Activated B cell treated with CpG ODN at 0.5 μM for 24 hours (primary cell): ENCODE data around the gene KDM5C. TPM values are rescaled to one million over a fixed set of nuclear protein-coding genes. Genes with fewer than 3 reads are reported as not detected.

Experiments
- ATAC-seq: fragments of 200-7000 bp; cut with Tn5 transposase; one replicate; pipeline ENCODE4 v1.10.0; 2021; ENCODE audit warnings: low read depth, mild to moderate bottlenecking, moderate library complexity
- CTCF ChIA-PET: fragments of 350-600 bp; sonication (Branson Sonifier 250); formaldehyde crosslinking; loops from one replicate; lab custom pipeline; 2021; ENCODE audit warnings: antibody characterized with exemption; lab: Charles Lee
- POLR2A ChIA-PET: fragments of 350-600 bp; sonication (Branson Sonifier 250); formaldehyde crosslinking; loops from one replicate; lab custom pipeline; 2021; ENCODE audit warnings: antibody characterized with exemption; lab: Charles Lee
- DNase-seq: peaks from one replicate; pipeline ENCODE4 v3.0.0; 2022
- H3K27ac Mint-ChIP-seq: one replicate; pipeline ENCODE4 v1.8.0; 2020; ENCODE audit warnings: mixed read lengths
- H3K27me3 Mint-ChIP-seq: one replicate; pipeline ENCODE4 v1.8.0; 2021; ENCODE audit warnings: mixed read lengths
- H3K36me3 Mint-ChIP-seq: one replicate; pipeline ENCODE4 v1.8.0; 2021; ENCODE audit warnings: low read depth, mixed read lengths
- H3K4me1 Mint-ChIP-seq: one replicate; pipeline ENCODE4 v1.8.0; 2021; ENCODE audit warnings: mixed read lengths
- H3K4me3 Mint-ChIP-seq: one replicate; pipeline ENCODE4 v1.8.0; 2020; ENCODE audit warnings: mild to moderate bottlenecking, mixed read lengths
- H3K9me3 Mint-ChIP-seq: one replicate; pipeline ENCODE4 v1.8.0; 2020; ENCODE audit warnings: mixed read lengths
- CTCF ChIP-seq: fragments of 200-600 bp; IDR thresholded peaks from one replicate; pipeline ENCODE4 v1.8.0; 2022; ENCODE audit warnings: antibody characterized with exemption, mild to moderate bottlenecking
- intact Hi-C: fragments of 100-400 bp; cut with micrococcal nuclease; formaldehyde crosslinking; loops from one replicate; pipeline ENCODE4 v1.15.1; 2024
- total RNA-seq: library from RNA; stranded (reverse); gene quantifications from 2 replicates; pipeline ENCODE4 v1.2.3, GENCODE V29; 2022

KDM5C gene
- total RNA-seq, 1 donor from 2014 or later = 109 TPM

DNA sequence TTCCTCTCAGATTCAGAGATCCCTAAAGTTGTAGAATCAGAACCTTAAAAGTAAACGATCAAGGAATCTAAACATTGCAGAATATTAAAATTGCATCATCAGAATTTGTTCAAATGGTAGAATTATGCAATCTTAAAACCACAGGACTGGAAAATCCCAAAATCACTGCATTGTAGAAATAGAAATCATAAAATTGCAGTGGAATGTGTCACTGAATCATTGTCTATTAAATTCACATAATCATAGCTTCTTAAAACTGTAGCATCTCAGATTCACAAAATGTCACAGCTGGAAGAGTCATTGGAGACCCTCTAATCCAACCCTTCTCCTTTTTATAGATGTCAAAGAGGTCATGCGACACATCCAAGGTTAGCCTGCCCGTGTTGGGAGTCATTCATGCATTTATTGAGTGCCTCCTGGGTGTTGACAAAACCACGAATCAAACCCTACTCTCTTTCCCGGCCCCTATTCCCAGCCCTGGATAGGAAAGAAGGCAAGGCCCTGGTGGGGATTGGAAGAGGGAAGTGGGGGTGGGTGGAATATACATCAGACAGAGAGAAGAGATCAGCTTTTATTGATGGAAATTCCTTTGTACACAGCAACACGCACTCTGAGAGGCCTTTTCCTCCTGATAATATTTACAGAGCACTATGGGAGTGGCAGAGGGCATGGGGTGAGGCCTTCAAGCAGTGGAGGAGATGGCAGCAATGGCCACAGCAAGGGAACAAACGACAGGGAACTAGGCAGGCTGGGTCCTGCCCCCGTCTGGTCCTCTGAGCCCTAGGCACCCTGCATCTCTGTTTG lies 41.0 kb upstream of the KDM5C start:
- H3K36me3 Mint-ChIP-seq = no peaks in the 10 kb centered on the region
- intact Hi-C loops = no loop called here
- H3K4me3 Mint-ChIP-seq = no peak overlapping the region
- no peaks in the 10 kb centered on the region for H3K9me3 Mint-ChIP-seq
- DNase-seq (no peak), ATAC-seq (no peak)
- POLR2A ChIA-PET = no interaction called here
- no peak for TF ChIP-seq CTCF
- peaks cover 6% of the 10 kb centered on the region for H3K4me1 Mint-ChIP-seq
- CTCF ChIA-PET = no interaction called here
- peaks cover 10% of the 10 kb centered on the region for H3K27me3 Mint-ChIP-seq
- H3K27ac Mint-ChIP-seq = no peak overlapping the region

GRCh38 chrX:53263597-53264094 lies 38.6 kb upstream of the KDM5C start:
- ChIA-PET POLR2A (no interaction called here), CTCF (no interaction called here)
- TF ChIP-seq CTCF = no peak
- DNase-seq = no peak
- Mint-ChIP-seq H3K36me3 (no peaks in the 10 kb centered on the region), H3K4me3 (no peak overlapping the region), H3K9me3 (no peaks in the 10 kb centered on the region), H3K4me1 (peaks cover 6% of the 10 kb centered on the region), H3K27ac (no peak overlapping the region), H3K27me3 (peaks cover 10% of the 10 kb centered on the region)
- ATAC-seq = no peak
- intact Hi-C loops = no loop called here

DNA sequence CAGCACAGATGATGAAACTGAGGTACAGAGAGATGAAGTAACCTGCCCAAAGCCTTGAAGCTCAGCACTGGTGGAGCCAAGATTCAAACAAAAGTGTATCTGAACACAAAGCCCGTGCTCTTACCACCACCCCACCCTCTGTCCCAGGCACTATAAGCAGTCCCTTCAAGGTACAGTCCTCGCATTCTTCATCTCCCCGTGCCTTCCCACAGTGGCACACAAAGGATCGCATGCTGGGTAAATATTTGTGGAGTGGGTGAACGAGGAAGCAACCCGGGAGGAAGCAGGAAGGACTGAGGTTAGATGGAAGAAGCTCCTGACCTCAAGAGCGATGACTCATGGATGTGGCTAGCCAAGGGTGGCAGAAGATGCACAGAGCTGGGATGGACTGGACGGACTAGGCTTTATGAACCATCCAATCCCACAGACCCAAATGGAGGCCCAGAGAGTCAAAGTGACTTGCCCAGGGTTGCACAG lies 37.9 kb upstream of the KDM5C start:
- Mint-ChIP-seq H3K4me1 (peaks cover 6% of the 10 kb centered on the region), H3K27ac (no peak overlapping the region), H3K27me3 (peaks cover 12% of the 10 kb centered on the region), H3K9me3 (no peaks in the 10 kb centered on the region), H3K36me3 (no peaks in the 10 kb centered on the region), H3K4me3 (no peak overlapping the region)
- TF ChIP-seq CTCF = no peak
- intact Hi-C loops = no loop called here
- ATAC-seq (no peak), DNase-seq (no peak)
- ChIA-PET CTCF (no interaction called here), POLR2A (no interaction called here)

DNA sequence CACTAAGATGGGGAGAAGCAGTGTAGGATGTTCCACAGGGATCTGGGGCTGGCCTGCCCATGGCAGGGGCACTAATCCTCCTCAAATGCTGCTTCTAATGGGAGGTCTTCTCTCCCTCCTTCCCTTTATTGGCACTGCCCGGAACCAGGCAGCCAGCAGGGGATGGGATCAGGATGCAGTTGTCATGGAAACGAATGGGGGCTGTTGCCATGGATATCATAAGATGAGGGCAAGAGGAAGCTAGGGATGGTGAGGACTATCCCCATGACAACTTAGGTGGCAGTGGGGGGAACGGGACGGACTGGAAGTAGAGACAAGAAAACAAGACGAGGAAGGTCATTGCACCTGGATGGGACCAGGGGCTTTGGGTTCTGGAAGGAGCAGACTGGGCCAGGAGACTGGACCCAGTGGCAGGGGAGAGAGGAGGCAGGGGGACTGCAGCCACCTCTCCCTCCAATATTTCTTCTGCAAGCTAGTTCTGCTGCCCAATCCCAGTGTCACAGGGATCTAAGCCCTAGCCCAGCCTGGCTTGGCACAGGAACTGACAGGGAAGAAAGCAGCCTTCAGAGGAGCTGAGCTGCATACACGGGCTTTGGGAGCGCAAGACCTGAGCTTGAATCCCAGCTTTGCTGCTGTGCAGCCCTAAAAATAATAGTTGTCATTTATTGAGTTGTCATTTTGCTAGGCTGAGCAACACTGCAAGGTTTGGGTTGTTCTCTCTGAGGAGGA lies 37.3 kb upstream of the KDM5C start:
- ATAC-seq (no peak), DNase-seq (no peak)
- ChIA-PET POLR2A (no interaction called here), CTCF (no interaction called here)
- H3K27me3 Mint-ChIP-seq = peaks cover 18% of the 10 kb centered on the region
- H3K4me3 Mint-ChIP-seq = no peak overlapping the region
- TF ChIP-seq CTCF = no peak
- intact Hi-C loops = no loop called here
- no peaks in the 10 kb centered on the region for H3K36me3 Mint-ChIP-seq
- no peaks in the 10 kb centered on the region for H3K9me3 Mint-ChIP-seq
- H3K27ac Mint-ChIP-seq = no peak overlapping the region
- peaks cover 6% of the 10 kb centered on the region for H3K4me1 Mint-ChIP-seq

- no peak for ATAC-seq
- intact Hi-C loops = no loop called here
- ChIA-PET CTCF (no interaction called here), POLR2A (no interaction called here)
- no peak overlapping the region for H3K4me3 Mint-ChIP-seq
- H3K4me1 Mint-ChIP-seq = peaks cover 6% of the 10 kb centered on the region
- TF ChIP-seq CTCF = no peak
- H3K27ac Mint-ChIP-seq = no peak overlapping the region
- no peak for DNase-seq
- no peaks in the 10 kb centered on the region for H3K9me3 Mint-ChIP-seq
- peaks cover 18% of the 10 kb centered on the region for H3K27me3 Mint-ChIP-seq
- no peaks in the 10 kb centered on the region for H3K36me3 Mint-ChIP-seq
Observed at GRCh38 chrX:53261355-53261972, 36.5 kb upstream of the KDM5C start.
